ENCODE measurements around the gene SYT17. TPM values are rescaled to one million over a fixed set of nuclear protein-coding genes. Genes with fewer than 3 reads are reported as not detected.

The SYT17 gene
- total RNA-seq, 2 donors from 2014 or later, result 0.52 to 1.4 TPM

GRCh38 chr16:19137201-19138128 lies 30.6 kb upstream of the SYT17 start:
- intact Hi-C loops (cut with DNase I), result no loop called here
- no peak for DNase-seq
- ATAC-seq, result no peak

GRCh38 chr16:19138601-19139000 lies 29.4 kb upstream of the SYT17 start:
- peak; percentile 83 to 88 for ATAC-seq
- intact Hi-C loops (cut with DNase I), result no loop called here

GRCh38 chr16:19139436-19140091 lies 28.5 kb upstream of the SYT17 start:
- intact Hi-C loops (cut with DNase I), result no loop called here
- no peak for ATAC-seq
- DNase-seq, result no peak

More at GRCh38 chr16:19138601-19139000, 29.4 kb upstream of the SYT17 start:
- DNase-seq, result peak; percentile 68

GRCh38 chr16:19140396-19140795 lies 27.6 kb upstream of the SYT17 start:
- ATAC-seq (no peak), DNase-seq (no peak)
- intact Hi-C loops (cut with DNase I), result no loop called here

- ATAC-seq (no peak), DNase-seq (no peak)
- intact Hi-C loops (cut with DNase I), result no loop called here
These were observed 25.0 kb upstream of the SYT17 start for GRCh38 chr16:19142939-19143598.

GRCh38 chr16:19143599-19143956 lies 24.5 kb upstream of the SYT17 start:
- intact Hi-C loops (cut with DNase I), result no loop called here
- ATAC-seq (no peak), DNase-seq (no peak)

- ATAC-seq, result no peak
- intact Hi-C loops (cut with DNase I), result no loop called here
- no peak for DNase-seq
These were observed 23.0 kb upstream of the SYT17 start for GRCh38 chr16:19145010-19145409.

- intact Hi-C loops (cut with DNase I), result no loop called here
- ATAC-seq, result no peak
These were observed 20.9 kb upstream of the SYT17 start for GRCh38 chr16:19147126-19147525.

GRCh38 chr16:19147627-19148026 lies 20.4 kb upstream of the SYT17 start:
- intact Hi-C loops (cut with DNase I), result no loop called here
- ATAC-seq, result no peak
- no peak for DNase-seq

More at GRCh38 chr16:19147126-19147525, 20.9 kb upstream of the SYT17 start:
- DNase-seq, result no peak

GRCh38 chr16:19148189-19148588 lies 19.9 kb upstream of the SYT17 start:
- intact Hi-C loops (cut with DNase I), result no loop called here
- DNase-seq (no peak), ATAC-seq (no peak)

- intact Hi-C loops (cut with DNase I), result no loop called here
- ATAC-seq, result no peak
- DNase-seq, result no peak
These were observed 16.7 kb upstream of the SYT17 start for GRCh38 chr16:19151310-19151709.

- intact Hi-C loops (cut with DNase I), result no loop called here
- DNase-seq (no peak), ATAC-seq (no peak)
These were observed 16.0 kb upstream of the SYT17 start for GRCh38 chr16:19152042-19152441.

- ATAC-seq (no peak), DNase-seq (no peak)
- intact Hi-C loops (cut with DNase I), result no loop called here
These were observed 14.2 kb upstream of the SYT17 start for GRCh38 chr16:19153876-19154275.

GRCh38 chr16:19162085-19162484 lies 6.0 kb upstream of the SYT17 start:
- intact Hi-C loops (cut with DNase I), result no loop called here
- ATAC-seq, result no peak
- DNase-seq, result no peak

- intact Hi-C loops (cut with DNase I), result no loop called here
These were observed 4.8 kb upstream of the SYT17 start for GRCh38 chr16:19163215-19163614.

GRCh38 chr16:19164285-19164684 lies 3.8 kb upstream of the SYT17 start:
- ATAC-seq (no peak), DNase-seq (no peak)
- intact Hi-C loops (cut with DNase I), result no loop called here

More at GRCh38 chr16:19163215-19163614, 4.8 kb upstream of the SYT17 start:
- no peak for ATAC-seq
- no peak for DNase-seq

- DNase-seq (no peak), ATAC-seq (no peak)
- intact Hi-C loops (cut with DNase I), result loop anchor here in 1 of 2 donors (5.0 kb wide), 1 partner anchor 212 kb away; no protein-coding TSS in a partner anchor
These were observed 2.9 kb upstream of the SYT17 start for GRCh38 chr16:19165101-19165500.

GRCh38 chr16:19166500-19166899 lies 1.5 kb upstream of the SYT17 start:
- no peak for DNase-seq
- intact Hi-C loops (cut with DNase I), result loop anchor here in 1 of 2 donors (5.0 kb wide), 1 partner anchor 211 kb away; no protein-coding TSS in a partner anchor

GRCh38 chr16:19168371-19169081 lies 486 bp downstream of the SYT17 start:
- ATAC-seq, result peak; percentile 64 to 68
- intact Hi-C loops (cut with DNase I), result loop anchor here in 1 of 2 donors (5.0 kb wide), 1 partner anchor 209 kb away; no protein-coding TSS in a partner anchor
- peak; percentile 40 for DNase-seq

More at GRCh38 chr16:19166500-19166899, 1.5 kb upstream of the SYT17 start:
- no peak for ATAC-seq
